Medulla oblongata (tissue), 1 donor: ENCODE data around the gene SERTAD2.

Experiments
- DNase-seq: peaks from one replicate; pipeline ENCODE4 v3.0.0-alpha.2; 2015; ENCODE audit errors: extremely low spot score

SERTAD2 gene

GRCh38 chr2:64649013-64649484 lies 4.7 kb downstream of the SERTAD2 start:
- DNase-seq, result no peak

- peak; percentile 94 for DNase-seq
These were observed 7.5 kb downstream of the SERTAD2 start for GRCh38 chr2:64646007-64646880.

- DNase-seq, result peak; percentile 82
These were observed 9.0 kb downstream of the SERTAD2 start for GRCh38 chr2:64644458-64645382.

GRCh38 chr2:64643838-64644457 lies 9.8 kb downstream of the SERTAD2 start:
- DNase-seq, result no peak

- no peak for DNase-seq
These were observed 12.1 kb downstream of the SERTAD2 start for GRCh38 chr2:64641599-64641998.

- DNase-seq, result peak; percentile 58
These were observed 13.3 kb downstream of the SERTAD2 start for GRCh38 chr2:64640153-64641044.

GRCh38 chr2:64639691-64640090 lies 14.0 kb downstream of the SERTAD2 start:
- no peak for DNase-seq

GRCh38 chr2:64638502-64639120 lies 15.1 kb downstream of the SERTAD2 start:
- DNase-seq, result no peak

GRCh38 chr2:64637931-64638330 lies 15.8 kb downstream of the SERTAD2 start:
- DNase-seq, result no peak

GRCh38 chr2:64637000-64637635 lies 16.6 kb downstream of the SERTAD2 start:
- DNase-seq, result no peak

- DNase-seq, result no peak
These were observed 17.5 kb downstream of the SERTAD2 start for GRCh38 chr2:64635976-64636911.

- DNase-seq, result no peak
These were observed 19.1 kb downstream of the SERTAD2 start for GRCh38 chr2:64634345-64635267.

- DNase-seq, result no peak
These were observed 20.6 kb downstream of the SERTAD2 start for GRCh38 chr2:64632835-64633819.

- no peak for DNase-seq
These were observed 21.9 kb downstream of the SERTAD2 start for GRCh38 chr2:64631771-64632170.

- no peak for DNase-seq
These were observed 23.0 kb downstream of the SERTAD2 start for GRCh38 chr2:64630752-64631151.

GRCh38 chr2:64629875-64630274 lies 23.8 kb downstream of the SERTAD2 start:
- no peak for DNase-seq
